HG02885 (cell line): ENCODE measurements around the gene TIMP2.

ENCODE experiments used
- ATAC-seq: cut with Tn5 transposase; IDR thresholded peaks from one replicate; pipeline ENCODE4 v1.9.1; 2021; ENCODE audit warnings: mild to moderate bottlenecking; ENCODE audit not compliant: unreplicated experiment, poor library complexity

The TIMP2 gene

DNA sequence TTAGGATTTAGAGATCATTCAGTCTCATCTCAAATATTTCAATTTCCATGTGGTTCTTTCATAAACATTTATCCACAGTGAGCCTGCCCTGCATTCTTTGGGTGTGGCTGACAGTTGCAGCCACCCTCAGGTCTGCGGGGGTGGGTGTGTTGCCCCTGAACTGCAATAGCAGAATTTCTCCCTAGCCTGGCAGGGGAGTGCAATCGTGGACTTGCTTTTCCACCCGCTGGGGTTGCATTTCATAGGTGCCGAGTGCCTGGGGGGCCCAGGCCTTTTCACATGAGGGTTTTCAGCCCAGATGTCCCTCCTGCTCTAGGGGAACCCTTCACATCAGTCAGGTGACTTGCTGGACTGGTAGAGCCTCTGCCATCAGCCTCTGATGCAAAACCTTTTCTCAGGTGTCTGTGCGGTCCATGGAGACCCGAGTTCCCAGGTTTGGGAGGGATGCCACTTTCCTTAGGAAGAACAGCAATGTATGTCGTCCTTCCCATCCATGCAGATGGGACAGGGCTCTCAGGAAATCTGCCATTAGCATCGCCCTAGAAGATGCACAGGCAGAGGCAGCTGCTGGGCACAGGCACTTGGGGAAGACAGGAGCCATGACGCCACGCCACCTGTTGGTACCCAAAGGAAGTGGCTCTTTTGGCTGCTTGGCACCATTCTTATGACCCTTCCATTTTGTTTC, 82.2 kb downstream of the TIMP2 start:
- ATAC-seq: no peak

DNA sequence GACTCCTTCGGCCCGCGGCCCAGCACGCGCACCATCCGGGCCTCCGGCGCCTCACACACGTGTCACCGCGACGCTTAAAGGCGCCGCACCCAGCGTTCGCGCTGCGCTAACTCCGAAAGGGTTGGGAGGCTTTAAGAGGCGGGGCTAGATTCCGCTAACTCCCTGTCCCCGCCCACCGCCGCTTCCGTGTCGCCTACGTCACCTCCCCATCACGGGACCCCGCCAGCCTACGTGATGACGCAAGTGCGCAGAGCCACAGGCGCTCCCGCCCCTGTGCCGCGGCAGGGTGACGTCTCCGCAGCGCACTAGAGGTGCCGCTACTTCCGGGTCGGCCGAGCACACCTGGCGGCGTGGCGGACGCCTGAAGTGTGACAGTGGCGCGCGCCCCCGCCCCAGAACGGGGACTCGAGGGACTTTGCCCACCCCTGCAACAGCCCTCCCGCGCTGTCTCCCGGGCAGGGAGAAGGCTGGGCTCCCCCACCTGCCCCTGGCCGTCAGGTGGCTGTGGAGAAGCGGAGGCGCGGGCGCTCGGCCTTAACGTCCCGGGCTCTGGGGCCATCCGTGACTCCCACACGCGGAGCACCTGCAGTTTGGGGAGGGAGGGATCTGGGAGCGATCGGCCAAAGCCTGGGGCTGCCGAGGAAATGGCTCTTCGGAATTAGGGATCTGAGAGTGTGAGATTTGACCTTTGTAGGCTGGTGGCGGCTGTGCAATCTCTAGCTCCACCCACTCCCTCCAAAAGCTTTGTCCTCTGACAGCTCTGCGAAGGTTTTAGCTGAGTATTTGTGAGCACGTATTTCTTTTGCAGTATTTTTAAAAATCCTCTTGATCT, 84.2 kb downstream of the TIMP2 start, which contains the start of gene USP36:
Gene USP36 (minus strand): TSS at position 35 of the 832 bp plus-strand sequence. CDS start 4,451 bp downstream, outside the sequence.
- peak; percentile 89 for ATAC-seq

DNA sequence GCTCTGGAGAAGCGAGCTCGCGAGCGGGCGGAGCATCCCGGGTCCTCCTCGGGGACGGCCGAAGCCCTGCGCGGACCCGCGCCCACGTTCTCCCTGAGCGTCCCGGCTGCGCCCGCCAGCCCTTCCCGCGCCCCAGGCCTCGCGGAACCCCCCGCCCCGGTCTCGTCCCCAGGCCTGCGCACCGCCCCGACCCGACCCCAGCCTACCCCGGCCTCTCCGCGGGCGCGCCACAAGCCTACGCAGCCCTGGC, 84.7 kb downstream of the TIMP2 start:
- no peak for ATAC-seq

DNA sequence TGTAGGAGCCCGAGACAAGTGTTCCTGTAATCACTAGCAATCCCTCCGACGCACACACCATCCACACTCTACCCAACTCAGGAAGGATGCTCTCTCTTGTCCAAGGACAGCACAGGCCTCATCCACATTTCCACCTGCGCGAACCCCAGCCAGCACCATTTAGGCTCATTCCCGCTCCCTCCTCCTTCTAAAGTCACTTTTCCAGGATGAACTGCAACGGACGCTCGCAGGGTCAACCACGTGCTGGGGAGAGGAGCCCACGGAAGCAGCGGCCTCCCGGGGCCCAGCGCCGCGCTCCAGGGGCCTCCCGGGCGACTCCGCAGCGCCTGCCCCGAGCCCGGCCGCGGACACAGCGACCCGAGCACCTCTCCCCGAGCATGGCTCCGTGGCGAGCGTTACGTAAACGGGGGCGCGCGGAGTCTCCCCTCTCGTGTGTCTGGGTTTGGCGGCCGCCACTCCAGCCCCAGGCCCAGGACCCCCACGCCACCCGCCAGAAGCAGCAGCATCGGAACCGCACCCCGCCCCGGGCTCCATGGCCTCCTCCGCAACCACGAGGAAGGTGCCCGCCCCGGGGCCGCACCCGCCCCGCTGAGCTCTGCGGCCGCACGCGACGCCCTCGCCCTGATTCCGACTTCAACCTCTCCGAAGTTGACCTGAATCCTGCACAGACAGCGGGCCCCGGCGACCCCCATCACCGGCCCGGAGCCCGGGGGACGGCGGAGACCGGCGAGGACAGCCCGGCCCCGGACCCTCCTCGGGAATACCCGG, 85.2 kb downstream of the TIMP2 start:
- peak; percentile 12 for ATAC-seq

DNA sequence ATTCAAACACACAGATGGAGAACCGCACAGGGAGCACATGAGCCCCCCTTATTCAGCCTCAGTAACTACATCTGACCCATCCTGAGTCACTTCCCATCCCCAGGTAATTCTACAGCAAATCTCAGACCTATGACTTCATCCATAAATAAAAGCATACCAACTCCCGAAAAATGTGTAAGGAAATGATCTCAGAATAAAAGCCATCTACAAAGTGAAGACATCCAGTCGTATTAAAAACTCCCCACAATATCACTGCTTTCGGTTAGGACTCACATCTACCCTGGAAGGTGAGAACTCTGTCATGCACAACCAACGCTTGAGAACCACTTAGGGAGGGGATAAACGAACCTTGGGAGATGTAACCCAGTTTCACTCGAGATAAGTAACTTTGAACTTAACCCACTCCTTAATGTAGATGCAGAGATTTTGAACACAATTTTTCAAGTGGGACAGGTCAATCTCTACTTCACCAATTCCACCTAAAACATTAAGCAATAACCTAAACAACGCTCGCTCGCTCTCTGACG, 85.9 kb downstream of the TIMP2 start:
- ATAC-seq: no peak

DNA sequence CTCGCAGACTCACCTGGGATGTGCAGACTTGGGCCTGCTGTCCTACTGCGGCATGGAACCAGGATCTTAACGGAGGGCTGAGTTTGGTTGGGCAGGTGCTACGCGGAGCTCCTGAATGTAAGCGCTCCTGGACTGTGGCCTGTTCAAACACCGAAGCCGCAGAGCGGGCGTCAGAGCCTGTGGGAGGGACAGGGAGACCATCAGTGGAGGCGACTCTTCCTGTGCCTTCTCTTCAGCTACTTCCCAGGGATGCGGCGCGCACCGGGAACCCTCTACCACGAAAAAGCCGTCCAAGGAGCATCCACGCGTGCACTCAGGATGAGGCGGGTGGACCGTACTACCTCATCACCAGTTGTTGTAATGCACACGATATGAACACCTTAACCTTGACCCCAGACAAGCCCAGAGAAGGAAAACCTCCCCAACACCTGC, 86.6 kb downstream of the TIMP2 start:
- no peak for ATAC-seq

DNA sequence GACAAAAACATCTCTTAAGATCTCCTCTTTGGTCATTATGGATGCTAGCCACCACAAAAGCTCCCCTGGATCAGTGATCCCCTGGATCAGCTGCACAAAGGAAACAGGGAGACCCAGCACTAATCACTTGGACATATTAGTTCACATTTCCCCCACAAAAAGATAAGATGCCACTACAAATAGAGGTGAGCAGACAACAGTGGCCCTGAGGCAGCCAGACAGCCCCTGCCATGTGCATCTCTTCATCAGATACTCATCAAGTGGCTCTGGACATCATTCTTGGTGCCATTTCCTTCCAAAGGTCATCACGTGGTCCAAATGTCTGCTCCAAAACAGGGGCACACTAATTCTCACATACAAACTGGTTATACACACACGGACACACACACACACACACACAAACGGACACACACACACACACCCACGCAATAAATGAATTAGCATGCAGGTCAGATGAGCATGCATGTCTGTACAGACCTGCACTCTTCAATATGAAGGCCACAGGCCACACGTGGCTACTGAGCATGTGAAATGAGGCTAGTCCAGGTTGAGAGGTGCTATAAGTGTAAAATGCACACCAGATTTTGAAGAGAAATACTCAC, 88.7 kb downstream of the TIMP2 start:
- no peak for ATAC-seq

DNA sequence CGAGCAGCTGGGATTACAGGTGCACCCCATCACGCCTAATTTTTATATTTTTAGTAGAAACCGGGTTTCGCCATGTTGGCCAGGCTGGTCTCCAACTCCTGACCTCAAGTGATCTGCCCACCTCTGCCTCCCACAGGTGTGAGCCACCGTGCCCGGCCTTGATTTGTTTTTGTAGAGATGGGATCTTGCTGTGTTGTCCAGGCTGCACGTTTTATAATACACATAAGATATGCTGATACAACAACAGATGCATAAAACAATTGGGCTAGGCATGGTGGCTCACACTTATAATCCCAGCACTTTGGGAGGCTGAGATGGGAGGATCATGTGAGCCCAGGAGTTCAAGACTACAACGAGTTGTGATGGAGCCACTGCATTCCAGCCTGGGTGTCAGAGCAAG, 90.6 kb downstream of the TIMP2 start:
- no peak for ATAC-seq

DNA sequence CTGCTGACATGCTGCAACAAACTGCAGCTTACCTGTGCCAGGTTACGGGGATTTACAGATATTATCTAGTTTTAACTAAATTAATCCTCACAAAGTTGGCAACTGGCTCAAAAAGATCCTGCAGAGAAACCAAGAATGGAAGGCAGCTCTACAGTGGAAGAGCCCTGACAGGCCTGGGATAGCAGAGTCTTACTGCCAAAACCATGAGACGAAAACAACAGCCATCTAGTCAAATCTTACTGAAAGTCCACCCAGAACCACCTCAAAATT, 92.7 kb downstream of the TIMP2 start:
- no peak for ATAC-seq

DNA sequence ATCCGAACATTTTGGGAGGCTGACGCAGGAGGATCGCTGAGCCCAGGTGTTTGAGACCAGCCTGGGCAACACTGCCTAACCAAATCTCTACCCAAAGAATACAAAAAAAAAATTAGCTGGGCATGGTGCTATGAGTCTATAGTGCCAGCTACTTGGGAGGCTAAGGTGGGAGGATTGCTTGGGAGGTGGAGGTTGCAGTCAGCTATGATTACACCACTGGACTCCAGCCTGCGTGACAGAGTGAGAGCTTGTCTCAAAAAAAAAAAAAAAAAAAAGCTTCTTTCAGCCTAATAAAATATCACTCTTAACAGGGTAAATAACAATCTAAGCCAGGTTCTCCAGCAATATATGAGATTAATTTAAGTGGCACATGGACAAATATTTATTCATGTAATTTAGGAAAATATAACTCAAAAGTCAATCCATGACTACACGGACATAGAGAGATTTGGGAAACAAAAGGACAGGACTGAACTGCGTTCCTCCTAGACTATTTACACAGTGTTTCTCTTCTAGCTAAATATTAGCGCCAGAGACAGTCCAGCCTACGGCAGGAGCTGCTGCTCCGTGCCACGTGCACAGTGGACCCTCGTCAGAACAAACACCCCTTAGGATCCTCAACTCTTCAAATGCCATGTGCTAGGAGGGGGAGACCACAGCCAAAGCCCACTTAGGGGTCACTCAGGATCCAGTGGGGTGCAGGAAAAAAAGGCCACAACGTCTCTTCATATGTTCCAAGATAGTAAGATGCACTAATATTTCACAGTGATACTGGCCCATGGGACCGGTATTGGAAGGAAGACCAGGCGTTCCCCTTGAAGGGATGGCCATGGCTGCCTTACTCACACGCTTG, 93.3 kb downstream of the TIMP2 start:
- ATAC-seq: no peak

DNA sequence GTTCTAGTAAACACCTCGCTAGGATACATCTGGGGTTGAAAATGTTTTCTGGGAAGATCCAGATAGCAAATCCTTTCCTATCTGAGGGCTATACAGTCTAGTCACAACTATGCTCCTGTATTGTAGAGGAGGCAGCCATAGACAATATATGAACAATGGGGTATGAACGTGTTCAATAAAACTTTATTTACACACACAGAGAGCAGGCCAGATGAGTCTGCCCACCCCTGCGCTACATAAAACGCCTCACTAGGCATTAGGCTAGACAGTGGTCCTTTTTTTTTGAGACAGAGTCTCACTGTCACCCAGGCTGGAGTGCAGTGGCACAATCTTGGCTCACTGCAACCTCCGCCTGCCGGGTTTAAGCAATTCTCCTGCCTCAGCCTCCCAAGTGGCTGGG, 95.7 kb downstream of the TIMP2 start:
- no peak for ATAC-seq

DNA sequence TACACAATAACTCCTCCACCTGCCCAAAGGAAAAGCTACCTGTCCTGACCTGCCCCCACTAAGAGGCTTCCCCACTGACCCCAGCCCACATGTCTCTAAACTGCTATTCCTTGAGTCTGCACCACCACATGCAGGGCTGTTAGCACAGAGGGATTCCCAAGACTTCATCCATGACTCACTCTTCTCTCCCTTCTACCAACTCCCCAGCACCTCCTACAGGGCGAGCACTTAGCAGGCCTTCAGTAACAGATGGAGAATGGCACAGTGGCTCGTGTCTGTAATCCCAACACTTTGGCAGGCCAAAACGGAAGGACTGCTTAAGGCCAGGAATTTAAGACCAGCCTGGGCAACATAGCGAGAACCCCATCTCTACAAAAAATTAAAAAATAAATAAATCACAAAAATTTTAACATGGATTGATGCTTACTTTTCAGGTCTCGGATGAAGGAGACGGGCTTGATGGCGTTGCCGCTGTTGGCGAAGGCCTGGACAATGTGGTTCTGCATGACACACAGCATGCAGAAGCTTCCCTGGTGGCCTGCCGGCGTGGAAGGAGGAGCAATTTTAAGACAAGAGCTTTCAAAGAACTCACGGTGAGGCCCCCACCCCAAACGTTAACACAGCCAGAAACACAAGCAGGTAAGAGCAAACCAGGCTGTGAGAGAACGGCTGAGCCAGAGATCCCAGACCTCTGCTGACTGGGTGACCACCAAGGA, 96.6 kb downstream of the TIMP2 start:
- ATAC-seq: no peak

DNA sequence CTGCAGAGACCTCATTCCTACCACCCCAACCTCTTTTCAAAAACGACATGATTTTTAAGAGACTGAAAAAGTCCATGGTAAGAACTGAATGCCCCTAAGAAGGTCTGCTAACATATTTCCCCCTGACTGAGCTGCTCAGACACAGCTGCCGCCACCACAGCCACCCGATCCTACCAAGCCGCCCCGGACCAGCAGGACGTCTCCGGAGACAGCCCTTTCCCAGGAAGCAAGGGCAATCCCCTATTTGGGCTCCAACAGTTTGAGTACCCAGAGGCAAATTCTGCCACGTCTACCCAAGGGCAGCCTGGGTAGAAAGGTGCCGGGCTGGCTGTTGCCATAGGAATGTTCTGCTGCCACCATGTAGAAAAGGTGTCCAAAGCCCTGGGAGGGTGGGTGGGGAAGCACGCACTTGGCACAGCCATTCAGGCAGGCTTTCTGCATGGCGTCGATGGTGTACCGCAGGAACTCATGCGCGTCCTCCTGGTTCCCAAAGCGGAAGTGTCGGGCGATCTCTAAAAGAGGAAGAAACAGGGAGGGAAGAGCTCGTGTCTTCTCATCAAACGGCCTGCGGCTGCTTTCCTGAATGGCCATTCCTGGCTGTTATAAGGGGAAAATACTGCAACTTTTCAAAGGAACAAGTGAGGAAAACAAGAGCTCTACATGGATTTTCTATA, 98.2 kb downstream of the TIMP2 start:
- ATAC-seq: no peak

DNA sequence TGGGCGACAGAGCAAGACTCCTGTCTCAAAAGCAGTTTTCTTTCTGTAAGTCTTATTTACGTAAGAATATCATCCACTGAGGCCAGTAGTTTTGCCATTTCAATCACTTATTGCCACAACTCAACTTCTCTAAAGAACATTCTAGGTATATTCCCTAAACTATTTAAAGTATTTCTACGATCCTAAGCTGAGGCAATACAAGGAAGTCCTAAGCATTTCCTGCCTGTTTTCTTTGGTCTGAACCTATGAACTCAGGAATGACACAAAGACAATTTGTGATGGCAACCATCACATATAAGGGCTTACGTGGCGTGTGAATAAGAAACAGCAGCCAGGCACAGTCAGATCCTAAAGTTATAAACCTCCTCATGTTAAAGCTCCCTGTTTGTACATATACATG, 98.8 kb downstream of the TIMP2 start:
- no peak for ATAC-seq

DNA sequence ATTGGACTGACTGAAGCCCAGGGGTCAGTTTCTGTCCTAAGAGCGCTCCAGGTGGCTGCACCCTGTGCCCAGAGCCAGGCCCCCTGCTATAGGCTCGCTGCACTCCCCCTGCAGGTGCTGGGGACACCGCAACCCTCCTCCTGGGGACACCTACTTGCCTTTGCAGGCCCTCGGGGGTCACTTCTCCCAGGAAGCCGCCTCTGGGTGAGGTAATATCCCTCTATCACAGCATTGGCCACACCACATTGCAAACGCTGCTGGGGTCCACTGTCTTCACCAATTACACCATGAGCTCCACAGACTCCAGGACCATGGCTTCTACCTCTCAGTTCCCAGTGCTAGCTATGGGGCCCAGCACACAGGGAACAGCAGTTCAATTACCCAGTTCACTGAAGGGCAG, 99.5 kb downstream of the TIMP2 start:
- no peak for ATAC-seq

DNA sequence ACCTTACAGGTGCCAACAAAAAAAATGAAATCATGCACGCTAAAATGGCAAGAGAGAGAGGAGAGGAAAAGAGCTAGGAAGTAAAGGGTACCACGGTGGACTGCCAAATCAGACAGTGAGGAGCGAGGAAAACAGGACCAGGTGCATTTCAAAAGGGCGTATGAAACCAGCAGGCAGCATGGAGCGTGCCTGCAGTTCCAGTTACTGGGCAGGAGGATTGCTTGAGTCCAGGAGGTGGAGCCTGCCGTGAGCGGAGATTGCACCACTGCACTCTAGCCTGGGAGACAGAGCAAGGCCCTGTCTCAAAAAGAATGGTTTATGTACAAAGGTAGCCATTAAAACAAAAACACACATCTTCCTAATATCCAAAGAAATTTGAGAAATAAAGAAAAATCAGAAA, 100.9 kb downstream of the TIMP2 start:
- ATAC-seq: no peak

DNA sequence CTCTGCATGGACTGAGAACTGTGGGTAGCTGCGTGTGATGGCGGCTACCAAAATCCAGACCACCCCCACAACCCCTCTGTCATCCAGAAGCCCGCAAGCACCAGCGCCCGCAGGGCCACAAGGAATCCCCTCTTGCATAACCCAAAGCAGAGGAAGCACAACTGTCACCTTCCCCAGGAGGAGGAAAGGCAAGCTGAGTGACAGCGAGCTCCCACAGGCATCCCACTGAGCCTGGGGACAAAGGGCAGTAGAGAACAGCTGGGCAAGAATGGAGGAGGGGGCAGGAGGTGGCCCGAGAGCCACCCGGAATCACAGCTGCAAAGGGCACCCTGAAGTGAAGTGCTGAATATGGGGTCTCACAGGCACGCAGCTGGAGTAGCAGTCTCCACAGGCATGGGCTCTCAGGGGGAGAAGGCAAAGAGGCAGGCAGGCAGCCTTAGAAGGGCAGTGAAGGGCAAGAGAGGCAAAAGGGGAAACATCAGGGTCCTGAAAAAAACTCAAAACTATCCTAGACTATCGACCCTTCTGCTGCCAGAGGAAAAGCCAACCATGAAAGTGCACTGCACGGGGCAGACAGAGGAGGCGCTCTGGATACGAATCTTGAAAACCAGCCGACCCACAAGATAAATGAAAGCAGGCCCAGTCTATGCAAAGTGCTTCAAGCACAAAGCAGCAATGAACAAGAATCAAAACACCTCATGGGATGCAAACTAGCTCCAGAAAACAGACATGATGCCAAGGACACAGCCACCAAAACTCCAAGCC, 101.7 kb downstream of the TIMP2 start:
- no peak for ATAC-seq

DNA sequence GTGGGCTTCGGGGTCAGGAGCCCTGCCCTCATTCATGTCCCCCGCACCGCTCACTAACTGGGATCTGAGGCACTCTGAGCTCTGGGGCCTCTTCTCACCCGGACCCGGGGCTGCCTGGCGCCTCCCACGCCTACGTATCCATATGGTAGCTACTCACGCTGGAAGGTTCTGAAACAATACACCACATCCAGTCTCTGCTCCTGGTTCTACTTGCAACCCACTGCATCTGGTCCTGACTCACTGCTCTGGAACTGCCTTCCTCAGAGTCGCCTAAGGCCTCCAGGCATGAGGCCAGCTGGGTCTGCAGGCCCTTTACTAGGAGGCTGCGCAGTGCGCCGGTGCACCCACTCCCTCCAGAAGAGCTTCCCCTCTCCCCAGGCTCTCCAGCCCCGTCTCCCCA, 102.6 kb downstream of the TIMP2 start:
- ATAC-seq: no peak
